HL-60 (cell line): ENCODE results near the gene EYA4.

ENCODE experiments used
- DNase-seq, 2 experiments: peaks; one replicate each; pipeline ENCODE4 v3.0.0-alpha.2; 2010 to 2020; ENCODE audit warnings: low read depth in 1 of 2, low spot score in 1 of 2
- H3K27ac ChIP-seq: fragments of 250-450 bp; sonication (Bioruptor Pico); replicated peaks from 2 replicates; pipeline ENCODE4 v1.5.1; 2020; ENCODE audit warnings: mild to moderate bottlenecking, moderate library complexity
- H3K27me3 ChIP-seq: fragments of 250-450 bp; sonication (Bioruptor Pico); 2 replicates; pipeline ENCODE4 v1.5.1; 2021; ENCODE audit warnings: mild to moderate bottlenecking, moderate library complexity; ENCODE audit not compliant: insufficient read depth, poor library complexity, severe bottlenecking
- H3K4me3 ChIP-seq: replicated peaks from 2 replicates; pipeline ENCODE4 v1.5.1; 2011; ENCODE audit warnings: mild to moderate bottlenecking, control low read depth, low read length; ENCODE audit not compliant: insufficient read depth
- GABPA ChIP-seq: IDR thresholded peaks from 2 replicates; pipeline ENCODE4 v1.6.1; 2012; ENCODE audit warnings: low read depth
- POLR2AphosphoS5 ChIP-seq: IDR thresholded peaks from 2 replicates; pipeline ENCODE4 v1.6.1; 2012; ENCODE audit warnings: low read depth
- SPI1 ChIP-seq: IDR thresholded peaks from 2 replicates; pipeline ENCODE4 v1.6.1; 2012; ENCODE audit warnings: low read depth, mild to moderate bottlenecking, borderline replicate concordance
- TF ChIP-seq, protein P1 (sequence below): IDR thresholded peaks from 2 replicates; pipeline ENCODE4 v1.6.1; 2012; ENCODE audit warnings: low read depth; ENCODE audit not compliant: insufficient replicate concordance
- TF ChIP-seq, protein P2 (sequence below): IDR thresholded peaks from one replicate; pipeline ENCODE4 v1.5.1; 2011; ENCODE audit warnings: low read length, control low read depth, inconsistent platforms; ENCODE audit not compliant: insufficient read depth

Gene EYA4

GRCh38 chr6:133248241-133249001, 7.3 kb downstream of the EYA4 start:
- DNase-seq, result no peak
- no peak overlapping the region for H3K27ac ChIP-seq
- H3K27me3 ChIP-seq, result peaks cover 8% of the 10 kb centered on the region
- no peak for TF ChIP-seq GABPA
- TF ChIP-seq SPI1, result no peak
- TF ChIP-seq, protein P1, sequence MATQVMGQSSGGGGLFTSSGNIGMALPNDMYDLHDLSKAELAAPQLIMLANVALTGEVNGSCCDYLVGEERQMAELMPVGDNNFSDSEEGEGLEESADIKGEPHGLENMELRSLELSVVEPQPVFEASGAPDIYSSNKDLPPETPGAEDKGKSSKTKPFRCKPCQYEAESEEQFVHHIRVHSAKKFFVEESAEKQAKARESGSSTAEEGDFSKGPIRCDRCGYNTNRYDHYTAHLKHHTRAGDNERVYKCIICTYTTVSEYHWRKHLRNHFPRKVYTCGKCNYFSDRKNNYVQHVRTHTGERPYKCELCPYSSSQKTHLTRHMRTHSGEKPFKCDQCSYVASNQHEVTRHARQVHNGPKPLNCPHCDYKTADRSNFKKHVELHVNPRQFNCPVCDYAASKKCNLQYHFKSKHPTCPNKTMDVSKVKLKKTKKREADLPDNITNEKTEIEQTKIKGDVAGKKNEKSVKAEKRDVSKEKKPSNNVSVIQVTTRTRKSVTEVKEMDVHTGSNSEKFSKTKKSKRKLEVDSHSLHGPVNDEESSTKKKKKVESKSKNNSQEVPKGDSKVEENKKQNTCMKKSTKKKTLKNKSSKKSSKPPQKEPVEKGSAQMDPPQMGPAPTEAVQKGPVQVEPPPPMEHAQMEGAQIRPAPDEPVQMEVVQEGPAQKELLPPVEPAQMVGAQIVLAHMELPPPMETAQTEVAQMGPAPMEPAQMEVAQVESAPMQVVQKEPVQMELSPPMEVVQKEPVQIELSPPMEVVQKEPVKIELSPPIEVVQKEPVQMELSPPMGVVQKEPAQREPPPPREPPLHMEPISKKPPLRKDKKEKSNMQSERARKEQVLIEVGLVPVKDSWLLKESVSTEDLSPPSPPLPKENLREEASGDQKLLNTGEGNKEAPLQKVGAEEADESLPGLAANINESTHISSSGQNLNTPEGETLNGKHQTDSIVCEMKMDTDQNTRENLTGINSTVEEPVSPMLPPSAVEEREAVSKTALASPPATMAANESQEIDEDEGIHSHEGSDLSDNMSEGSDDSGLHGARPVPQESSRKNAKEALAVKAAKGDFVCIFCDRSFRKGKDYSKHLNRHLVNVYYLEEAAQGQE, result no peak
- TF ChIP-seq, protein P2, sequence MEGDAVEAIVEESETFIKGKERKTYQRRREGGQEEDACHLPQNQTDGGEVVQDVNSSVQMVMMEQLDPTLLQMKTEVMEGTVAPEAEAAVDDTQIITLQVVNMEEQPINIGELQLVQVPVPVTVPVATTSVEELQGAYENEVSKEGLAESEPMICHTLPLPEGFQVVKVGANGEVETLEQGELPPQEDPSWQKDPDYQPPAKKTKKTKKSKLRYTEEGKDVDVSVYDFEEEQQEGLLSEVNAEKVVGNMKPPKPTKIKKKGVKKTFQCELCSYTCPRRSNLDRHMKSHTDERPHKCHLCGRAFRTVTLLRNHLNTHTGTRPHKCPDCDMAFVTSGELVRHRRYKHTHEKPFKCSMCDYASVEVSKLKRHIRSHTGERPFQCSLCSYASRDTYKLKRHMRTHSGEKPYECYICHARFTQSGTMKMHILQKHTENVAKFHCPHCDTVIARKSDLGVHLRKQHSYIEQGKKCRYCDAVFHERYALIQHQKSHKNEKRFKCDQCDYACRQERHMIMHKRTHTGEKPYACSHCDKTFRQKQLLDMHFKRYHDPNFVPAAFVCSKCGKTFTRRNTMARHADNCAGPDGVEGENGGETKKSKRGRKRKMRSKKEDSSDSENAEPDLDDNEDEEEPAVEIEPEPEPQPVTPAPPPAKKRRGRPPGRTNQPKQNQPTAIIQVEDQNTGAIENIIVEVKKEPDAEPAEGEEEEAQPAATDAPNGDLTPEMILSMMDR, result no peak
- no peak overlapping the region for H3K4me3 ChIP-seq

- DNase-seq, result no peak
- TF ChIP-seq GABPA (no peak), SPI1 (no peak), POLR2AphosphoS5 (no peak)
- TF ChIP-seq, protein P1, result no peak
- TF ChIP-seq, protein P2, result no peak
- H3K4me3 ChIP-seq, result no peak overlapping the region
- no peaks in the 10 kb centered on the region for H3K27me3 ChIP-seq
- H3K27ac ChIP-seq, result no peak overlapping the region
These were observed 10.5 kb downstream of the EYA4 start for GRCh38 chr6:133251688-133252087.

DNA sequence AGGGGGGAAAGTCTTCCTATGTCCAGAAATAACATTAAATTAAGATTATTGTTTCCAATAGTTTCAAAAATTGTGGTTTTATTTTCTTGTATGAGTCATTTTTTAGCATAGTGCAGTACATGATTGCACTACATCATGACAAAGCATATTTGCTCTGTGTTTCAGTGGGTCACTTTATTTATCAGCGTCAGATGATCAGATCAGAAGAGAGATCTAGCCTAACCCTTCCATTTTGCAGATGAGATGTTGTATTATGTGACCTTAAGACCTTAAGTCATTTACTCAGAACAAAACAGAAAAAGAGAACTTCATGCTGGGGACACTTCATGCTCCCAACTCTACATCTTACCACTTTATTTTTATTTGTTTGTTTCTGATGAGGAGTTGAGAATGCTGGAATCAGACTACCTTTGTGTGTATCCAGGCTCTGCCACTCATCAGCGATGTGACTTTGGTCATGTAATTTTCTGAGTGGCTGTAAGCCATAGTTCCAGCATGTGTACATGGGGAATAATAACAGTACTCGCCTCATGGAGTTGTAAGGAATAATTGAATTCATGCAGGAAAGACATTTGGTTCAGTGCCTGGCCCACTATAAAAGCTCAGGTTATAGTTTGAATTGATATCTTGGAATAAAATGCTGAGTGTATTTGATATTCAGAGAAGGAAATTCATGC, 13.5 kb downstream of the EYA4 start:
- TF ChIP-seq GABPA, result no peak
- TF ChIP-seq, protein P1, result no peak
- no peak for TF ChIP-seq POLR2AphosphoS5
- no peak for TF ChIP-seq SPI1
- TF ChIP-seq, protein P2, result no peak
- DNase-seq, result no peak
- H3K27ac ChIP-seq, result no peak overlapping the region

More for the DNA sequence above, 13.5 kb downstream of the EYA4 start:
- Histone ChIP-seq H3K27me3 (no peaks in the 10 kb centered on the region), H3K4me3 (no peak overlapping the region)
